ENCODE measurements around the gene PKNOX2.

Gene PKNOX2

DNA sequence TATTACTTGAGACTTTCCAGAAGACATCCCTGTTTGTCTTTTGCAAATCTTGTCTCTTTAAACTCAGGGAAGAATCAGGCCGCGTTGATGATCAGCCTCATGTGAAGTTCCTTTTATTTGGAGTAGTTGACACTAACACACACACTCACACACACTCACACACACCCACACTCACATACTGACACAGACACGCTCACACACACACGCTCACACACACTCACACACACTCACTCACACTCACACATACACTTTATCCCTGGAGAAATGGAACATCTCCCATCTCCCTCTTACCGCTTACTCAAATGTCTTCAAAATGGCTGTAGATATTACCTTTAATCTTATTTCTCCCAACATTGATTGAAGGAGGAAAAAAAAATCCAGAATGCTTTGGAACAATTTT is 129.0 kb downstream of the PKNOX2 start:
- Histone ChIP-seq H3K27me3 (ENCODE audit: insufficient read depth, poor library complexity, severe bottlenecking) (peaks cover 4% of the 10 kb centered on the region), H3K27ac (replicated peaks) (no peak overlapping the region), H3K4me3 (replicated peaks; ENCODE audit: insufficient read depth, low read length) (no peak overlapping the region)
- DNase-seq (ENCODE audit: low read depth in 1 of 2, low spot score in 1 of 2) = no peak
- no peak for TF ChIP-seq SPI1 (IDR thresholded peaks at IDR 0.05; ENCODE audit: borderline replicate concordance, low read depth)
- TF ChIP-seq, protein P1, sequence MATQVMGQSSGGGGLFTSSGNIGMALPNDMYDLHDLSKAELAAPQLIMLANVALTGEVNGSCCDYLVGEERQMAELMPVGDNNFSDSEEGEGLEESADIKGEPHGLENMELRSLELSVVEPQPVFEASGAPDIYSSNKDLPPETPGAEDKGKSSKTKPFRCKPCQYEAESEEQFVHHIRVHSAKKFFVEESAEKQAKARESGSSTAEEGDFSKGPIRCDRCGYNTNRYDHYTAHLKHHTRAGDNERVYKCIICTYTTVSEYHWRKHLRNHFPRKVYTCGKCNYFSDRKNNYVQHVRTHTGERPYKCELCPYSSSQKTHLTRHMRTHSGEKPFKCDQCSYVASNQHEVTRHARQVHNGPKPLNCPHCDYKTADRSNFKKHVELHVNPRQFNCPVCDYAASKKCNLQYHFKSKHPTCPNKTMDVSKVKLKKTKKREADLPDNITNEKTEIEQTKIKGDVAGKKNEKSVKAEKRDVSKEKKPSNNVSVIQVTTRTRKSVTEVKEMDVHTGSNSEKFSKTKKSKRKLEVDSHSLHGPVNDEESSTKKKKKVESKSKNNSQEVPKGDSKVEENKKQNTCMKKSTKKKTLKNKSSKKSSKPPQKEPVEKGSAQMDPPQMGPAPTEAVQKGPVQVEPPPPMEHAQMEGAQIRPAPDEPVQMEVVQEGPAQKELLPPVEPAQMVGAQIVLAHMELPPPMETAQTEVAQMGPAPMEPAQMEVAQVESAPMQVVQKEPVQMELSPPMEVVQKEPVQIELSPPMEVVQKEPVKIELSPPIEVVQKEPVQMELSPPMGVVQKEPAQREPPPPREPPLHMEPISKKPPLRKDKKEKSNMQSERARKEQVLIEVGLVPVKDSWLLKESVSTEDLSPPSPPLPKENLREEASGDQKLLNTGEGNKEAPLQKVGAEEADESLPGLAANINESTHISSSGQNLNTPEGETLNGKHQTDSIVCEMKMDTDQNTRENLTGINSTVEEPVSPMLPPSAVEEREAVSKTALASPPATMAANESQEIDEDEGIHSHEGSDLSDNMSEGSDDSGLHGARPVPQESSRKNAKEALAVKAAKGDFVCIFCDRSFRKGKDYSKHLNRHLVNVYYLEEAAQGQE (IDR thresholded peaks at IDR 0.05; ENCODE audit: insufficient replicate concordance, low read depth) = no peak

DNA sequence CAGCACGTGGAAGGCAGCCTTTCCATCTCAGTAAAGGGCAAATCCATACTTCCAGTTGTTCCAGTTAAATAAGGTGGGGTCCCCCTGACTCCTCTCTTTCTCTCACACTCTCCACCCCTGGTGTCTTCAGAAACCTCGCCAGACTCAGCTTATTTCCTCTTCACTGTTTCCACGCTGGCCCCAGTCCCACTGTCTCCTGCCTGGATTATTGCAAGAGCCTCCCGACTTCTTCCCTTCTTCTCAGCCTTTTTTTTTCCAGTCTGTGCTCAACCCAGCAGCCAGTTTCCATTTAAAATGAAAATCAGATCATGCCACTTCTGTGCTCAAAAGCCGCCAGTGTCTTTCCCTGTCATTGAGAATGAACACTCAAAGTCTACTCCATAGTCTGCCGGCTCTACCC is 131.4 kb downstream of the PKNOX2 start:
- H3K27ac ChIP-seq (replicated peaks) = no peak overlapping the region
- no peak for DNase-seq (ENCODE audit: low read depth in 1 of 2, low spot score in 1 of 2)

DNA sequence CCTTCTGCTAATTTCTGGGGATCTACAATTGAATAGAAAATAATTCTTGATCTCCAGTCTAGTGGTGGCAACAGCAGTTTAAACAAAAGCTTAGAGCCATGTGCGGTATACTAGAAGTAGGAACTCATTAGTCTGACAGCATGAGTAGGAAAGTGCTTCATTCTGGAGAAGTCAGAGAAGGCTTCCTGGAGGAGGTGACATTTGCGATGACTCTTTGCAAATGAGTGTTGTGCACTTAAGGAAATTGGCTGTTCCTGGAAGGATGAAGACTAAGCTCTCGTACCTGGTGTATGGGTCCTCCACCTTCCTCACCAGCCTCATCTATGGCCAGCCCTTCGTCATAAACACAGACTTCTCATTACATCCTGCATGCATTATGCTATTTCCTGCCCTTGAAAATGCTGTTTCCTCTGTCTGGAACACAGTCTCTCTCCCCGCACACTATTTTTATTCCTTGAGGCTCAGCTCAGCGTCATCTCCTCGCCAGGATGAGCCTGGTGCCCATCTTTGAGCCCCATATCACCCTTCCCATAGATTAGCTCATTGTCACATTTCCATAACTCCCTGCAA is 132.9 kb downstream of the PKNOX2 start:
- Histone ChIP-seq H3K4me3 (replicated peaks; ENCODE audit: insufficient read depth, low read length) (no peak overlapping the region), H3K27me3 (ENCODE audit: insufficient read depth, poor library complexity, severe bottlenecking) (peaks cover 4% of the 10 kb centered on the region), H3K27ac (replicated peaks) (no peak overlapping the region)
- TF ChIP-seq, protein P2, sequence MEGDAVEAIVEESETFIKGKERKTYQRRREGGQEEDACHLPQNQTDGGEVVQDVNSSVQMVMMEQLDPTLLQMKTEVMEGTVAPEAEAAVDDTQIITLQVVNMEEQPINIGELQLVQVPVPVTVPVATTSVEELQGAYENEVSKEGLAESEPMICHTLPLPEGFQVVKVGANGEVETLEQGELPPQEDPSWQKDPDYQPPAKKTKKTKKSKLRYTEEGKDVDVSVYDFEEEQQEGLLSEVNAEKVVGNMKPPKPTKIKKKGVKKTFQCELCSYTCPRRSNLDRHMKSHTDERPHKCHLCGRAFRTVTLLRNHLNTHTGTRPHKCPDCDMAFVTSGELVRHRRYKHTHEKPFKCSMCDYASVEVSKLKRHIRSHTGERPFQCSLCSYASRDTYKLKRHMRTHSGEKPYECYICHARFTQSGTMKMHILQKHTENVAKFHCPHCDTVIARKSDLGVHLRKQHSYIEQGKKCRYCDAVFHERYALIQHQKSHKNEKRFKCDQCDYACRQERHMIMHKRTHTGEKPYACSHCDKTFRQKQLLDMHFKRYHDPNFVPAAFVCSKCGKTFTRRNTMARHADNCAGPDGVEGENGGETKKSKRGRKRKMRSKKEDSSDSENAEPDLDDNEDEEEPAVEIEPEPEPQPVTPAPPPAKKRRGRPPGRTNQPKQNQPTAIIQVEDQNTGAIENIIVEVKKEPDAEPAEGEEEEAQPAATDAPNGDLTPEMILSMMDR (IDR thresholded peaks at IDR 0.05; ENCODE audit: insufficient read depth, low read length) = no peak
- TF ChIP-seq SPI1 (IDR thresholded peaks at IDR 0.05; ENCODE audit: borderline replicate concordance, low read depth) (no peak), POLR2AphosphoS5 (IDR thresholded peaks at IDR 0.05; ENCODE audit: low read depth) (no peak), GABPA (IDR thresholded peaks at IDR 0.05; ENCODE audit: low read depth) (no peak)
- TF ChIP-seq, protein P1 (IDR thresholded peaks at IDR 0.05; ENCODE audit: insufficient replicate concordance, low read depth) = no peak
- no peak for DNase-seq (ENCODE audit: low read depth in 1 of 2, low spot score in 1 of 2)

More for the DNA sequence above, 131.4 kb downstream of the PKNOX2 start:
- no peak for TF ChIP-seq SPI1 (IDR thresholded peaks at IDR 0.05; ENCODE audit: borderline replicate concordance, low read depth)
- no peak for TF ChIP-seq POLR2AphosphoS5 (IDR thresholded peaks at IDR 0.05; ENCODE audit: low read depth)
- TF ChIP-seq, protein P1 (IDR thresholded peaks at IDR 0.05; ENCODE audit: insufficient replicate concordance, low read depth) = no peak
- peaks cover 4% of the 10 kb centered on the region for H3K27me3 ChIP-seq (ENCODE audit: insufficient read depth, poor library complexity, severe bottlenecking)
- no peak overlapping the region for H3K4me3 ChIP-seq (replicated peaks; ENCODE audit: insufficient read depth, low read length)

DNA sequence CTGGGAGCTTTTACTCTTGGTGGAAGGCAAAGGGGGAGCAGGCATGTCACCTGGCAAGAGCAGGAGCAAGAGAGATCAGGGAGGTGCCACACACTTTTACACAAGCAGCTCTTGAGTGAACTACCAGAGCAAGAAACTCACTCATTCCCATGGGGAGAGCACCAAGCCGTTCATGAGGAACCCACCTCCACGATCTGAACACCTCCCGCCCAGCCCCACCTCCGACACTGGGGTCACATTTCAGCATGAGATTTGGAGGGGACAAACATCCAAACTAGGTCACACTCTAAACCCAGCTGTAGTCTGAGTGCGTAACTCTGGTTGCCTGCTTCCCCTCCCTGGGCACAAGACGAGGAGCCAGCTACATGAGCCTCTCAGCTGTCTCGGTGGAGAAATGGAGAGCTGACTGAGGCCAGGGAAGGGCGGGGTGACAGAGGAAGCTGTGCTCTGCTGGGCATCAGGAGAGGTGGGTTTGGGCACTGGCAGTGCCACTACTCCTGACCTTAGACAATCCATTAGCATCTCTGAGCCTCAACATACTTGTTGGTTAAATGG is 134.6 kb downstream of the PKNOX2 start:
- H3K27ac ChIP-seq (replicated peaks) = no peak overlapping the region
- H3K27me3 ChIP-seq (ENCODE audit: insufficient read depth, poor library complexity, severe bottlenecking) = peaks cover 3% of the 10 kb centered on the region
- no peak overlapping the region for H3K4me3 ChIP-seq (replicated peaks; ENCODE audit: insufficient read depth, low read length)
- no peak for DNase-seq (ENCODE audit: low read depth in 1 of 2, low spot score in 1 of 2)
- TF ChIP-seq POLR2AphosphoS5 (IDR thresholded peaks at IDR 0.05; ENCODE audit: low read depth) (no peak), GABPA (IDR thresholded peaks at IDR 0.05; ENCODE audit: low read depth) (no peak), SPI1 (IDR thresholded peaks at IDR 0.05; ENCODE audit: borderline replicate concordance, low read depth) (no peak)
- TF ChIP-seq, protein P2 (IDR thresholded peaks at IDR 0.05; ENCODE audit: insufficient read depth, low read length) = no peak
- TF ChIP-seq, protein P1 (IDR thresholded peaks at IDR 0.05; ENCODE audit: insufficient replicate concordance, low read depth) = no peak
